HG02981 (cell line): ENCODE data around the gene DOCK2.

Experiments
- ATAC-seq: cut with Tn5 transposase; IDR thresholded peaks from one replicate; pipeline ENCODE4 v1.9.1; 2021; ENCODE audit warnings: mild to moderate bottlenecking, moderate library complexity; ENCODE audit not compliant: unreplicated experiment

The DOCK2 gene

DNA sequence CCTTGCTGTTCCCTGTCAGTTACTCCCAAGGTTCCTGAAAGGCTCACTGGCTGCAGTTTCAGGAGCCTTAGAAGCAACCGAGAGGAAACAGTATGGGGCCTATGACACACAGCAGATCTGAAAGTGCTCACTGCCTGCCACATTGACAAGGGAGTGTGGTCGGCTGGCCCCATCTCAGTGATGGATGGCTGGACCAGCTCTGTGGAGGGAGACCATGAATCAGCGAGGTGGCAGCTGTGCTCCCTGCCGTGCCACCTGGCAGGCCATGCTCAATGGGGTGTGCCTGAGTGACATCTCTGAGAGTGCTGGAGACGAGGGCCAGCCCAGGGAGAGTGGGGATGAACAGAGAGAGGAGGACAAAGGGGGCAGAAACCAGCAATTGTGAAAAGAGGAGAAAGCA, 49.1 kb downstream of the DOCK2 start:
- peak; percentile 77 for ATAC-seq

DNA sequence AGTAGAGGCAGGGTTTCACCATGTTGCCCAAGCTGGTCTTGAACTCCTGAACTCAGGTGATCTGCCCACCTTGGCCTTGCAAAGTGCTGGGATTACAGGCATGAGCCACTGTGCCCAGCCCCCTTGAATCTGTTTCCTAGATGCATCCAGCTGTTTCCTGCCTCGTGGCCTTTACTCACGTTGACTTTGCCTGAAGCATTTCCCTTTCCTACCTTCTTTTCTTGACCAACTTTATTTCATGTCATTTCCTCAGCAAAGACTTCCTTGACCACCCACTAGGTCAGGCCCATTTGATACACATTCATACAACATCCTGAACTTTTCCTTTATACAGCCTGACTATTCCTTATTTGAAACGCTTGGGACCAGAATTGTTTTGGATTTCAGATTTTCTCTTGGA, 51.0 kb downstream of the DOCK2 start:
- no peak for ATAC-seq

DNA sequence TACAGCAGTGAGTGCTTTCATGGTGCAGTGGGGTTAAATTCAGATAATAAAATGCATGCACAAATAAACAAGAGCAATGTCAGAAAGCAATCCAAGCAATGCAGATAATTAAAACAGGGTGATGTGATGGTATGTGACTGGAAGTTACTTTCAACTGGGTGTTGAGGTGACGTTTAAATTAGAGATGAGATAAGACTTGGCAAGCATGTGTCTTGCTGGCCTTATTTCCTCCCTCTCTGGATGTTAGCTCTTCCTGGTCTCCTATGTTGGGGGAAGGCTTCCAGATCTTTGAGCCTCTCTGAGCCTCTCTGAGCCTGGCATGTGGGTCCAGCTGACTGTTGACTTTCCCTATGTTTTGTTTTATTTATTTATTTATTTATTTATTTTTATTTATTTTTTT, 54.4 kb downstream of the DOCK2 start:
- ATAC-seq, result no peak

DNA sequence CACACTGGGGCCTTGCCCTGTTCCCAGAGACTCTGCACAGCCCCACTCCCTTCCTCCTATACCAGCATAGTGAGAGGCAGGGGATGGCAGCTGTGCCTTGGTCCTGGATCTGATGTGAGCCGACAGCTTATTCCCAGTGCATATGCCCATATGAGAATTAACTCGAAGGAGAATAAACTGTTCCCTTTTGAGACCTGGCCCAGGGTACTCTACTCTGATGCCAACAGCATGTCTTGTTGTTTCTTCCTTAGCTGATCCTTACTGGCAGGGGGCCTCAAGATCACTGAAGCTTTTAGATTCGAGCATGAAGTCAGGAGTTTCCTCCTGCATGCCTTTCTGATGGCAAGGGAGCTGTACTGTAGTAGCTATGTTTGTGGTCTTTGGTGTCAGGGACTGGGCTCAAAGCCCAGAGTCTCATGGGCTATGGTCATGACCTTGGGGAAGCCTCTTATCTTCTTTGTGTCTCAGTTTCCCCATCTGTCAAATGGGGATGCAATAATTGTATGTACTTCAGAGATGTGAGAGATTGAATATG, 57.1 kb downstream of the DOCK2 start:
- no peak for ATAC-seq

DNA sequence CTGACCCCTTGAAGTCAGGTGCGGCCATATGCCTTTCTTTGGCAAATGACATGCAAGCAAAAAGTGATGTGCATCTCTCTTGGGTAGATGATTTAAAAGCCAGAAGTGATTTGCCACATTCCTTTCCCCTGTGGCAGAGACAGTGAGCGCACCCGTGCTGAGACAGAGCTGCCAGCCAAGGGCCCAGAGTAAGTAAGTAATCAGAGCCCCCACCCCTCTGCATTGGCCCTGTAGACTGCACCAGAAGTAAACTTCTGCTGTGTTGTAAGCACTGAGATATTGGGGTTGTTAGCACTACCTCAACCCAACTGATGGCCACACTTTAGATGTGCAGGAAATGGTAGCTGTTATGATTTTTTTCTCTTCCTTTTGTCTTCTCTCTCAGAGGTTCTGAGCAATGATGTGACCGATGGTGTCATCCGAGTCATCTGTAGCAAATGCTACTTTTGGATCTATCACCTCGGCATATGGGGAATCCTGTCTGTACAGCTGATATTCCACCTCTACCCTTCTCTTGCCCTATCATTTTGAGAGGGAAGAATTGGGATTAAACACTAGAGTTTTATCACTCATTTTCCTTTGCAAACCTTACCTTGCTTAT, 58.0 kb downstream of the DOCK2 start:
- ATAC-seq, result no peak

DNA sequence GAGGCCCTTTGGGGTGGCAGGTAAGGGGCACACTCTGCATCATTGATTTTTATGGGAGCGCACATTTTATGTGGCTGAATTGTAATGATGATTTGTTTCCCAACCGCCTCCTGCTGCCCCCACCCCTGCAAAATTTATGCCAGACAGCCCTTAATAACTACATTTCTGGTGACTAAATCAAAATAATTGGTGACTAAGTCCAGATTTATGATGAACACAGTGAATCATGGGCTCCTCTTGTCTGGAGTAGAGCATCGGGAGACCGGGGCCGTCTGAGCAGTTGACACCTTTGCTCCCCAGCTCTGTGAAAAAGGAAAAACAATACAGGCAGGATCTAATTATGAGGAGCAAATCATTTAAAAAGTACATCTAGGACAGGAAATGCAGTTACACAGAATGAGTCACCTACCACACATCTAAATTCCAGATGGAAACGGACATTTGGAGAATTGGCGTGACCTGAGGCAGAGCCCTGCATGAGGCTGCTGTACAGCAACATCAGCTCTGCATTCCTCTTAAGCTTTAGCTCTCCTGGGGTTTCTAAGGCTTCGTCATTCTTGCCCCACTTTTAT, 58.9 kb downstream of the DOCK2 start:
- ATAC-seq, result no peak

DNA sequence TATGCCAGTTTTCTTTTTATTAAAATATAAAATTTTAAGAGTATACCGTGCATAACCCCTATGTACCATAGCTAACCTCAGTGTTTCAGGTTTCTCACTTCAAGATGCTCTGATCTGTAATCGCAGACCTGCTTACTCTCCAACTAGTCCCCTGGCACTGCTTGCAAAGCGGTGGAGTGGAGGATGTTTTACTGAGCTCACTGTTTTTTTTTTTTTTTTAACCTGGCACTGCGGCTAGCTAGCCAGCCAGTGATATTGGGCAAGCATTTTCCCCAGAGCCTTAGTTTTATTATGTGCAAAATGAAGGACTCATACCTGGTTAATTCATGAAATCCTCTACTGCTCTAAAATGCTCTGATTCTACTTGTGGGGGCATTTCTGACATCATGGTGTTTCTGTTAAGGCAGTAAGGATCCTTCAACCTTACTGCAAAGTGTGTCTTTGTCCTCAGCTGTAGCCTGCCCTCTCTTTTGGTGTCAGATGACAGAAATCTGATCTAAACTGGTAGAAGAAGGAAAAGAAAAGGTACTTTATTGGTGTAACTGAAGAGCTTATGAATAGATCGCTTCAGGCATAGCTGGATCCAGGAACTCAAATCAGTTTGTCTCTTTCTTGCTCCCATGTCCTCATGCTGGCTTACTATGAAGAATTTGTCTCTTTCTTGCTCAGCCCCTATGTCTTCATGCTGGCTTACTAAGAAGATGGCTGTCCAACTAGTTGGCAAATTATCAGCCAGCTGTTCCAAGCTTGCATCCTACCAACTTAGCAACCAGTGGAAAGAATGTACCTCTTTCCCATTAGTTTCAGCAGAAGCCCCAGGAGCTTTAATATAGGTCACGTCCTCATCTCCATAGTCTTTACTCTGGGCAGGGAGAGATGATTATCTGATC, 59.8 kb downstream of the DOCK2 start:
- ATAC-seq, result no peak

DNA sequence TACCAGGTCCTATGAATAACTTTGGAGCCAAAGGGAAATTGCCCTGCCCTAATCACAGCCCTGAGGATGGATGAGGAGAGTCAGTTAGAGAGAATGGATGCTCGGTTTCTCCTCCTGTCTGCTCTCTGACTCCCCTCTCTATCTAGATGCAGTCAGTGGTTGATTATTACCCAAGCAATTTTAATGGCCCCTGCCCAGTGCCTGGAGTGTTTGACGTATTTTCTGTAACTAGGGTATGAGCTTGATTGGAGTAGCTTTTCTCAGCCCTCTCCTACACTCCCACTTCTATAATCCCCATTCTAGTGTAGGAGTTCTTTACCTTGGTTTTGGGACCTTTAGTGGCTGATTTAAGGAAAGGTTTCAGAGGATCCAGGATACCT, 60.4 kb downstream of the DOCK2 start:
- ATAC-seq, result no peak

DNA sequence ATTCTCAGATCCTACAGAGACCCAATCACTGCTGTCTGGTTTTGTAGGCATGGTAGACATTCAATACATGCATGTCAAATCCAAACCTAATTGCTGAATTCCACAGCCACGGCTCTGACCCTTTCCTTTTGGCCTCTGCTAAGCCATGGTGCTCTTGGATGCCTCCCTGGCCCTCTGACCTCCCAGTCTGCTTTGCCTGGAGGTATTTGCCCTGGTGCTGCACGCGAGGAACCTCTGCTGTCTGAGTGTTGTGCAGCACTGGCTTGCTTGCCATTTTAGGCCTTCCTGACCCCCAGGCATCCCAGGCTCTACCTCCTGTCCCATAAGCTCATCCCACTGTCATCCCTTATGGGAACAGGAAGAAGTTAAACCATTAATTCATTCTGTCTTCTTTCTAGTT, 60.9 kb downstream of the DOCK2 start:
- no peak for ATAC-seq

DNA sequence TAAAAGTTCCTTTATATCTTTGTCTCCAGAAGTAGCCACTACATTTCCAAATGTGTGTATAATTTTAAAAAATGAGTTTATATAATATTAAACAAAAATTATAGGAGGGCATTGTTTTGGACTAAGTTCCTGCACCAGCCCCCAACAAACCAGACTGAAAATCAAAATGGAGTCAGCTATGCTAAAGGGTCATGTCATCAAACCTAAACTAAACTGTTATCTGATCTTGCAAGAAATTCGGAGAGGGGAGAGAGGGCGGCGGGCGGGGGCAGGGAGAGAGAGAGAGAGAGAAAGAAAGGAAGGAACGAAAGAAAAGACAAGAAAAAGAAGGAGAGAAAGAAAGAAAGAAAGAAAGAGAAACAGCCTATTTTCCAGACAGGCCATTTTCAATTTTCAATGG, 63.5 kb downstream of the DOCK2 start:
- ATAC-seq, result no peak

DNA sequence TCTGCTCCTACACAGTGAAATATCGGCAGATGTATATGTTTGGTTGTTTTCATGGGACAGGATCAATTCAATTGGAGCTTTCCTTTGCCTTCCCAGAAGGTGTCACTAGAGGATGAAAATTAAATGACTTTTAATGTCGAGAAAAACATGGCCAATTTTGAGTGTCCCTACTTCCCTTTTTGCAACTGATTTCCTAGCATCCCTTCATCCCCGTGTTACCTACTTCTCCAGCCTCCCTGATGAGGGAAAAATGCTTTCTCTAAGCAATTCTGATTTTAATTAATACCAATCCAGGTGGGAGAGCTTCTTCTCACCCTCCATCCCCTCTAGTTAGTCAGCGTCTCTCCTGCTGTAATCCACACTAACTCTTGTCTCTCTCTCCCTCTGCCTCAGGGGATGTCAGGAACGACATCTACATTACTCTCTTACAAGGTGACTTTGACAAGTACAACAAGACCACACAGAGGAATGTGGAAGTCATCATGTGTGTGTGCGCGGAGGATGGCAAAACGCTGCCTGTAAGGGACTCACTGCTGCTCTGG, 64.9 kb downstream of the DOCK2 start:
- ATAC-seq, result no peak

DNA sequence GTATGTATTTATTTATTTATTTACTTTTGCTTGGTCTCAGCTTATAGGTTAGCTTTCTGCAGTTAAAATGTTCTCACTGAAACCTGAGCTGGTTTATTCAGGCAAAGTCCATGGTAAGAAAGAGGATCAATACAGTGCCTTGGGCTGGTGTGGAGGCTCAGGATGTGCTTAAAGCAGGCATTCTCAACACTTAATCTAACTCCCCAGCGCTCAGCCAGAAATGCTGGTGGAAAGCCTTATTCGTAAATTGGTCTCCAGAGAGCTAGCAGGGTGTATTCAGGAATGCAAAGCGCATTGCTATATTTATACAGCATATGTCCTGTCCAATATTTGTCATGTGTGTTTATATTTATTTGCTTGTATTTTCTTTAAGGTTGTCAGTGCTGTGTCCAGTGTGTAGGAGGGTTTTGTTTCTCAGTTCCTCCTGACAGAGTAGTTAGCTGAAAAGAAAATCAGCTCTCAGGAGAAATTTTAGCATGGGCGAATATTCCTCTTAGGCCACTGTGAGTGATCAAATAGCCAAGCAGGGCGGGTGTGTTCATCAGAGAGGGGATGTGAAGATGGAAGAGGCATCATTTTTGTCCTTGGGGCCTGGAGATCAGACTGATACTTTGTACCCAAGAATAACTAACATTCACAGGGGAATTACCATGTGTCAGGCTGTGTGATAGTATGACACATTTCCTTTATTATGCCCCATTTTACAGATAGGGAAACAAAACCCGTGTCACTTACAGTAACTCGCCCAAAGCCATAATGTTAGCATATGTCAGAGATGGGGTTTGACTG, 65.8 kb downstream of the DOCK2 start:
- peak; percentile 67 for ATAC-seq

DNA sequence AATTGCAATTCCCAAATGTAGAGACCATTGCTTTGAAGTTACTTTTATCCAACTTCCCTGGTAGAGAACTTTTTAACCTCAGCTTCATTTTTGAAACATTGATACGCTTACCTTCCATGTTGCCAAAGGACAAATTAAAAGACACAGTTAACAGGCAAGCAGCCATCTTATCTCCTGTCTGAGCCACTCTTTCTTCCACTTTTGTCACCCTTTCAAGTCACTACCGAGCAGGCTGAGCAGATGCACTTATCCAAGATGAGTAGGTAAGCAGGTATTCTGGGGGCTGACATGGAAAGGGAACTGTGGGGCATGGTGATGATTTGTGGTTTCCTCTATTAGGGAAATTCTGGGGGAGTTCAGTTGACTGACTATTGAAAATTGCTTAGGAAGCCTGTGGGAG, 66.7 kb downstream of the DOCK2 start:
- ATAC-seq, result no peak

DNA sequence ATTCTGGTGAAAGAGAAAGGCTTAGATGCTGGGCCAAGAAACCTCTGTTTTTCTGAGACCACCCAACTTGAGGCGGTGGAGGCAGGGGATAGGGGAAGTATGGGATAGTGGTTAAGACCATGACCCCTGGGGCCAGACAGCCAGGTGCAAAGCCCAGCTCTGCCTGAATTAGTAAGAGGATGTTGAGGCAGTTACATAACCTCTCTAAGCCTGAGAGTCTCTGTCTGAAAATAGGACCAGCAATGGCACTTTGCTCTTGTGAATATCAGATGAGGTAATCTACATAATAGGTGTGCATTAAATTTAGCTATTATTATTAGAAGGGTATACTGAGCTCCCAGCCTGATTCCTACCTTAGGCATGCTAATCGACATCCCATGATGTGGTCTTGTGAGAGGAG, 68.2 kb downstream of the DOCK2 start:
- ATAC-seq, result no peak

DNA sequence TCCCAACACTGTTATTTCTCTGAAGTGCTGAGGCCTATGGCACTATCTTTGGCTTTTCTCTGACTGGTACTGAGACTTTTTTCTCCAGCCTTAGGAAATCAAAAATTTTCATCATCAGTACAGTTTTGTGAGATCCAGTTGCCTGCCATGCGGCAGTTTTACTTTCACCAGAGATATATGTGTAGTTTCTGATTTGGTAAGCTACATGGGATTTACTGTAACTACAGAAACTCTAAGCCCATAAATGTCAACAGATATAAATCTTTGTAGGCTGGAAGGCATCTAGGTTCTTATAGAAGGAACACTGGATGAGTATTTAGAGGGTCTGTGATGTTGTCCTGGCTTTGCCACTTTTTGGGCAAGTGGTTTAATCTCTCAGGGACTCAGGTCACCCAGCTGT, 69.0 kb downstream of the DOCK2 start:
- no peak for ATAC-seq

DNA sequence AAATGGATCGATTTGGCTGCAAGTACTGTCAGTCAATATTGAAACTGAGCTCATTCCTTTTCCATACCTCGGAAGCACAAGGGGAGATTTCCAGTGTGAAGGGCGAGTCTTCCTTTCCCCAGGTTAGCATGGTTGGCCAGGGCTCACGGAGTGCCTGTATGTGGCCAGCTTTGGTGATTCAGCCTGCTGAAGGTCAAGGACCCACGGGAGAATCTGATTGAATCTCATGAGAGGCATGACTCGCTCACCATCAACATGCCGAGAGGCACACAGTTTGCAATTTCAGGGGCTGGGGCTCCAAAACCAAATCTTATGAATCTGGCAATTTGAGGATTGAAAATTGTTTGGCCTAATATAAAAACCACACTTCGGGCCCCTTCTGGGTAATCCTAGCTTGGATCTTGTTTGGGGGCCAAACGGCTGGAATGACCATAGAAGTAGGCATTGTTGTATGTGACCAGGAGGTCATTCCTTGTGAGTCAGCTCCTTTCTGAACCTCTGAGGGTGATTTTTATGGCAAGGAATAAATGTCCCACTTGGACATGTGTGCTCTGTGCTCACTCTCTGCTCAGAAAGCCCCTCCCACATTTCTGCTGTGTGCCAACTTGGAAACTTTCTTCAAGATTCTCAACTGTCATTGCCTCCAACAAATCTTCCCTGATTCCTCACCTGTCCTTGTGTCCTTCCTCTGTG, 69.8 kb downstream of the DOCK2 start:
- no peak for ATAC-seq

DNA sequence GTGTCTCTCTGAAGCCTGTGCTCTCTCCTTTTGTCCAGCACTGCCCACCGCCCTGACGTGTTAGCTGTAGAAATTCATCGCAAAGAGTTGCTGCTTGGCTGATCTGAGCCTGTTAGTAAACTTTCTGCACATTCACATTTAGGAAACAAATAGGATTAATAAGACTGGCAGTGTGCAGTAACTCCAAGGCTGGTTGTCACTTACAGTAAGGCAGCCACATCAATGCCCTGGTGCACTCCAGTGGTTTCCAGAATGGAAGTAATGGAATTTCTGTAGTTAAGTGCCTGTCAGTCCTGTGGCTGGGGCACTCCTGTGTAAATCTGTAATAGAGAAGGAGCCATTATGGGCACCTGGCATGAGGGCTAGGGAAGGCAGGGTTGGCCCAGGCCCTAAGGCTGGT, 70.6 kb downstream of the DOCK2 start:
- no peak for ATAC-seq

DNA sequence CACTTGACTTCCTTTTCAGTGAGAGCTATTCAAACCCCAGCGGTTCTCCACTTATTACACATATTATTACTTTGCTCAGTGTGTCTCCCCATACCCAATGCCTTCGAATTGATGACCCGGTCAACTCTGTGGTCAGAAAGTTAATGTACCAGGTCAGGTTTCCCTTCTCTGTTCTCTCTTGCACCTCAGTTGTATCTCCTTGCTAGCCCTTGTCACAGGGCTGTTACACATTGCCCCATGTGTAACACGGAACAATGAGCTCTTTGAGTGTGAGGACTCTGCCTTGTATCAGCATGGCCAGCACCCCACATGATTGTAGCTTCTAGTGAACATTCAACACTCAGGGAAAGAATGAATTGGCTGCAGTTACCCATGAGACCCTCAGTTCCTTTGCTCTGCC, 73.6 kb downstream of the DOCK2 start:
- ATAC-seq, result no peak

DNA sequence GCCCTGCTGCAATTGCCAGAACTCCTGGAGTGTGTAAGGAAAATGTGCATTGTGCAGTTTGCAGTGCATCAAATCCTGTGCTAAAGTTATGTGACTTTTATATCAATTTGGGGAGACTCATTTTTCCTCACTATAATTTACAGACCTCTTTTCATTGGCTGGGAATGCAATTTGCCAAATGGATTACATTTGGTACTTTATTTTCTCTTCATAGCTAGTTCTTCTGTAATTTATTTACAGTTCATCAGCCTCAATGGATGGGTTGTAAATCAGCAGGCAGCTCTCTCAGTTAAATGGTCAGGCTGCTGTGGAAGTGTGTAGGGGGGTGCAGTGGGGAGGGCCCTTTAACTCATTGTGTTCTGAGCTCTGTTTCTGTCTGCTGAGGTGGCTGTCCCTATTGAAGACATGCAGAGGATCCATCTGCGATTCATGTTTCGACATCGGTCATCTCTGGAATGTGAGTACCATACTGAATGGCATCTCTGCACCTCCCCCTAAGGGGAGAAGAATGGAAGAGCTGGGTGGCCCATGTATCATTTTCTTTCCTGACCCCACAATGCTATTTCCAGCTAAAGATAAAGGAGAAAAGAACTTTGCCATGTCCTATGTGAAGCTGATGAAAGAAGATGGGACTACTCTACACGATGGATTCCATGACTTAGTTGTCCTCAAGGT, 74.6 kb downstream of the DOCK2 start:
- no peak for ATAC-seq

DNA sequence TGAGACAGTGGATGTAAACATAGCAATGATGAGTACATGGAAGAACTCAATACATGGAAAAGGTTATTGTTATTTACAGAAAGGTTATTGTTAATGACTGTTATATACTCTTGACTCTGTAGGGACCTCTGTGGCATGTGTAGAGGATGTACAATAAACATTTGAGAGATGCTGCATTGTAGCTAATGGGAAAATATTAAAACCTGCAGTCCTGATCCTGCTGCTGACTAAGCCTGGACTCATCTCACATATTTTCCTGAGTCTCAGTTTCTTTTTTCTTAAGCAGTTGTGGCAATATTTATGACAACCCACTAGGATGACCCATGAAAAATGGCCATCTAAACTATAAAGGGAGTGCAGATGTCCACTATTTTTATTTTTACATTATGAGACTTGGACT, 75.4 kb downstream of the DOCK2 start:
- no peak for ATAC-seq
